Measurements from ENCODE around the gene GRIK4.

GRCh38 chr11:120501976-120502755 is 9.4 kb upstream of the GRIK4 start:
- TF ChIP-seq EP300 (IDR thresholded peaks at IDR 0.05) (no peak), CTCF (IDR thresholded peaks at IDR 0.05) (no peak), POLR2AphosphoS5 (IDR thresholded peaks at IDR 0.05) (no peak), POLR2A (IDR thresholded peaks at IDR 0.05) (no peak)
